NK-92 (cell line): ENCODE results near the gene DCLRE1A.

ENCODE experiments used
- DNase-seq: peaks from one replicate; lab custom pipeline; 2025; ENCODE audit not compliant: unreplicated experiment; lab: John Stamatoyannopoulos, UW

The DCLRE1A gene

GRCh38 chr10:113788604-113789083 is 65.2 kb downstream of the DCLRE1A start:
- no peak for DNase-seq
